ENCODE measurements around the gene PTPRT. TPM values are rescaled to one million over a fixed set of nuclear protein-coding genes. Genes with fewer than 3 reads are reported as not detected.
A peak's percentile ranks its signal among the peaks of the same experiment; 100 is the strongest.

PTPRT gene
- polyA plus RNA-seq, 1 of the 3 experiments (the other 2 are of a cell fraction), result not detected

DNA sequence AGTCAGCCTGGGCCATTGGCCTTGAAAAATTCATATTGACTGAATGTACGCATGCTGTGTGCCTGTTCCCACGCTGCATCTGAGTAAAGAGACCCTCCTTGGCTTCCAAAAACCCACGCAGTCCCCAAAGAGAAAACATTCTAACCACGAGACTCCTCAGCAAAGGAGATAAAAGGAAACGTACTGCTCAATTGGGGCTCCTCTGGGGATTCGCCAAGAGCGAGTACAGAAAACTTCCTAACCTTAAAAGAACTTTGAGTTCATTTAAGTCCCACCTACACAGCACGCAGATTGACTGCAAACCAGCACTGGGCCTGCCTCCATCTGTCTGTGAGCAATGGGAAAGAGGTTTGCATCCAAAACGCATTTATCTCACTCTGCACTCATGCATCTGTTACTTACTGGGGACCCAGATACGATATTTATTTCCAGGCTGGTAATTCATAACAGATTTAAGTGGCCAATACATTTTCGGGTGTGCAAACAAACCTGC is 1065.7 kb downstream of the PTPRT start:
- Histone ChIP-seq H3K79me2 (ENCODE audit: insufficient read depth) (no peaks in the 10 kb centered on the region), H3K27me3 (ENCODE audit: insufficient read depth) (no peaks in the 10 kb centered on the region), H3K4me2 (no peak overlapping the region), H3K27ac (ENCODE audit: low read depth in 2 of 2, low read length in 1 of 2) (peak overlapping the region in 1 of 2 experiments; percentile 87; a peak in 2 of 4 replicates), H3K4me1 (ENCODE audit: control insufficient read depth in 1 of 2, insufficient read depth in 2 of 2, low read depth in 1 of 2, low read length in 1 of 2) (peaks cover 0 to 21% of the 10 kb centered on the region in 2 experiments; a peak in 1 of 4 replicates), H3K9me2 (no peaks in the 10 kb centered on the region), H3K4me3 (ENCODE audit: low read depth in 2 of 2, low read length in 1 of 2) (no peak overlapping the region), H3F3A (replicated peaks; ENCODE audit: insufficient read depth) (no peaks in the 10 kb centered on the region), H2AFZ (ENCODE audit: low read depth) (no peak overlapping the region), H3K36me3 (replicated peaks in 1 of 2; ENCODE audit: control insufficient read depth in 1 of 2, insufficient read depth in 2 of 2, low read length in 1 of 2) (no peaks in the 10 kb centered on the region), H3K9me3 (no peaks in the 10 kb centered on the region), H3K9ac (no peak overlapping the region), H4K20me1 (ENCODE audit: insufficient read depth) (no peaks in the 10 kb centered on the region)
- ChIA-PET POLR2A (interaction anchor here (0.9 kb wide), 1 partner anchor 8 kb away, joined by 3 read pairs; no protein-coding TSS in a partner anchor), CTCF (interaction anchor here (1.0 kb wide), 1 partner anchor 555 kb away, joined by 3 read pairs; no protein-coding TSS in a partner anchor)
- WGBS (ENCODE audit: low lambda C conversion rate), result 16% methylated on average over 11 of the region's 11 CpGs
- peak; percentile 65 for DNase-seq
- TF ChIP-seq MXI1 (IDR thresholded peaks at IDR 0.05; ENCODE audit: low read depth, low read length) (no peak; the same call in 1 of the 2 replicates), RCOR1 (IDR thresholded peaks at IDR 0.05; ENCODE audit: low read length) (peak; percentile 83), RAD21 (IDR thresholded peaks at IDR 0.05; ENCODE audit: low read length) (peak; percentile 46; the same call in 1 of the 2 replicates), GATA2 (CRISPR knock-in tag; IDR thresholded peaks at IDR 0.05) (peak; percentile 79), FOSL2 (IDR thresholded peaks at IDR 0.05; ENCODE audit: borderline replicate concordance, low read depth) (no peak), CHD2 (IDR thresholded peaks at IDR 0.05; ENCODE audit: low read length, partially characterized antibody) (peak; percentile 70), TCF12 (IDR thresholded peaks at IDR 0.05) (0 out of 2 replicates have a peak, but pooled peaks have one; percentile 17), EP300 (IDR thresholded peaks at IDR 0.05; ENCODE audit: borderline replicate concordance in 1 of 2, low read depth in 1 of 2, low read length in 1 of 2) (peak in 1 of 2 experiments; percentile 83; a peak in 2 of 4 replicates)
- TF ChIP-seq, protein P1, sequence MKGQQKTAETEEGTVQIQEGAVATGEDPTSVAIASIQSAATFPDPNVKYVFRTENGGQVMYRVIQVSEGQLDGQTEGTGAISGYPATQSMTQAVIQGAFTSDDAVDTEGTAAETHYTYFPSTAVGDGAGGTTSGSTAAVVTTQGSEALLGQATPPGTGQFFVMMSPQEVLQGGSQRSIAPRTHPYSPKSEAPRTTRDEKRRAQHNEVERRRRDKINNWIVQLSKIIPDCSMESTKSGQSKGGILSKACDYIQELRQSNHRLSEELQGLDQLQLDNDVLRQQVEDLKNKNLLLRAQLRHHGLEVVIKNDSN (IDR thresholded peaks at IDR 0.05; ENCODE audit: borderline replicate concordance, low read depth), result no peak
- TF ChIP-seq, protein P2, sequence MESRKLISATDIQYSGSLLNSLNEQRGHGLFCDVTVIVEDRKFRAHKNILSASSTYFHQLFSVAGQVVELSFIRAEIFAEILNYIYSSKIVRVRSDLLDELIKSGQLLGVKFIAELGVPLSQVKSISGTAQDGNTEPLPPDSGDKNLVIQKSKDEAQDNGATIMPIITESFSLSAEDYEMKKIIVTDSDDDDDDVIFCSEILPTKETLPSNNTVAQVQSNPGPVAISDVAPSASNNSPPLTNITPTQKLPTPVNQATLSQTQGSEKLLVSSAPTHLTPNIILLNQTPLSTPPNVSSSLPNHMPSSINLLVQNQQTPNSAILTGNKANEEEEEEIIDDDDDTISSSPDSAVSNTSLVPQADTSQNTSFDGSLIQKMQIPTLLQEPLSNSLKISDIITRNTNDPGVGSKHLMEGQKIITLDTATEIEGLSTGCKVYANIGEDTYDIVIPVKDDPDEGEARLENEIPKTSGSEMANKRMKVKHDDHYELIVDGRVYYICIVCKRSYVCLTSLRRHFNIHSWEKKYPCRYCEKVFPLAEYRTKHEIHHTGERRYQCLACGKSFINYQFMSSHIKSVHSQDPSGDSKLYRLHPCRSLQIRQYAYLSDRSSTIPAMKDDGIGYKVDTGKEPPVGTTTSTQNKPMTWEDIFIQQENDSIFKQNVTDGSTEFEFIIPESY (IDR thresholded peaks at IDR 0.05; ENCODE audit: borderline replicate concordance, low read depth), result no peak

DNA sequence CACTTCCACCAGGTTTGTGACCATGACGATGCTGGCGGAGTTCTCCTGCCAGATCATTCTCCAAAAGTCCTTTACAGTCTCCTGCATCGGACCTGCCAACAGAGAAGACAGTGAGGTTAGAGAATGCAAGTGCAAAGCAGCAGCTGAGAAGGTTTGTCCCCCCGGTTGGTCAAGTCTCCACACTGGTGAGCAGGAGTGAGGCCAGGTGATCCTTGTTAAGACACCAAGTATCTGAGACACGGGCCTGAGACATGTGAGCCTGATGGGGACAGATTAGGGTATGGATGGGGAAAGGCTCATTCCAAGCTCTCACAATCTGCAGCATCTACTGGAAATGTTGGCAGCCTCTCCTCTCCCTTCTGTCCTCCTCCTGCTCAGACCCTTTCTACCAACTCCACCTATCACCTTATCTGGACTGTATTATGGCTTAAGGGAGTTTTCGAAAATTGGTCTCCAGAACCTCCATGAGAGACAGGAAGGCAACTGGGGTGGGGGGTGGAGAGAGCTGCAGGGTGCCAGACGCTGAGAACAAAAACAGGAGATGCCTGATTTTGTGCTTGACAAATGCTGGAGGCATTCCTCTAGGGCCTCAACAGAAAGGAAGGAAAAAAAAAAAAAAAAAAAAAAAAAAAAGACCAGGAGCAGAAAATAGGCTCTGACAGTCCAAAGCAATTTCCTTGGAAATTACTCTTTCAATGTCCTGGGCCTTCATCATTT is 1071.1 kb downstream of the PTPRT start:
- Histone ChIP-seq H3K9ac (no peak overlapping the region), H3K9me2 (no peaks in the 10 kb centered on the region), H3K36me3 (replicated peaks in 1 of 2; ENCODE audit: control insufficient read depth in 1 of 2, insufficient read depth in 2 of 2, low read length in 1 of 2) (no peaks in the 10 kb centered on the region), H3K79me2 (ENCODE audit: insufficient read depth) (no peaks in the 10 kb centered on the region), H3F3A (replicated peaks; ENCODE audit: insufficient read depth) (no peaks in the 10 kb centered on the region), H3K4me2 (no peak overlapping the region), H3K27ac (ENCODE audit: low read depth in 2 of 2, low read length in 1 of 2) (no peak overlapping the region), H3K4me3 (ENCODE audit: low read depth in 2 of 2, low read length in 1 of 2) (no peak overlapping the region), H2AFZ (ENCODE audit: low read depth) (no peak overlapping the region), H3K4me1 (ENCODE audit: control insufficient read depth in 1 of 2, insufficient read depth in 2 of 2, low read depth in 1 of 2, low read length in 1 of 2) (peaks cover 0 to 18% of the 10 kb centered on the region in 2 experiments; a peak in 2 of 4 replicates), H3K9me3 (no peaks in the 10 kb centered on the region), H4K20me1 (ENCODE audit: insufficient read depth) (no peaks in the 10 kb centered on the region), H3K27me3 (ENCODE audit: insufficient read depth) (no peaks in the 10 kb centered on the region)
- no peak for DNase-seq
- ChIA-PET CTCF (no interaction called here), POLR2A (no interaction called here)
- TF ChIP-seq NFIC (IDR thresholded peaks at IDR 0.05; ENCODE audit: borderline replicate concordance), result no peak
- no peak for TF ChIP-seq YY1 (IDR thresholded peaks at IDR 0.05; ENCODE audit: low read depth)
- TF ChIP-seq TCF12 (IDR thresholded peaks at IDR 0.05), result no peak
- TF ChIP-seq RAD21 (IDR thresholded peaks at IDR 0.05; ENCODE audit: low read length), result no peak
- TF ChIP-seq POLR2AphosphoS5 (IDR thresholded peaks at IDR 0.05; ENCODE audit: low read depth, low read length), result no peak
- TF ChIP-seq, protein P3, sequence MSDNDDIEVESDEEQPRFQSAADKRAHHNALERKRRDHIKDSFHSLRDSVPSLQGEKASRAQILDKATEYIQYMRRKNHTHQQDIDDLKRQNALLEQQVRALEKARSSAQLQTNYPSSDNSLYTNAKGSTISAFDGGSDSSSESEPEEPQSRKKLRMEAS (IDR thresholded peaks at IDR 0.05; ENCODE audit: low read depth), result no peak
- TF ChIP-seq, protein P4, sequence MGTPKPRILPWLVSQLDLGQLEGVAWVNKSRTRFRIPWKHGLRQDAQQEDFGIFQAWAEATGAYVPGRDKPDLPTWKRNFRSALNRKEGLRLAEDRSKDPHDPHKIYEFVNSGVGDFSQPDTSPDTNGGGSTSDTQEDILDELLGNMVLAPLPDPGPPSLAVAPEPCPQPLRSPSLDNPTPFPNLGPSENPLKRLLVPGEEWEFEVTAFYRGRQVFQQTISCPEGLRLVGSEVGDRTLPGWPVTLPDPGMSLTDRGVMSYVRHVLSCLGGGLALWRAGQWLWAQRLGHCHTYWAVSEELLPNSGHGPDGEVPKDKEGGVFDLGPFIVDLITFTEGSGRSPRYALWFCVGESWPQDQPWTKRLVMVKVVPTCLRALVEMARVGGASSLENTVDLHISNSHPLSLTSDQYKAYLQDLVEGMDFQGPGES (IDR thresholded peaks at IDR 0.05; ENCODE audit: low read depth, low read length), result no peak
- TF ChIP-seq TAF1 (IDR thresholded peaks at IDR 0.05; ENCODE audit: borderline replicate concordance, low read depth, low read length), result no peak
- WGBS (ENCODE audit: low lambda C conversion rate), result 13% methylated on average over 6 of the region's 7 CpGs

Data from SK-N-SH (cell line).